GM21723 (cell line): ENCODE results near the gene VKORC1.
"Not testable (repeated sequence)": the region's sequence is repeated elsewhere in the genome, so short reads cannot be mapped to it uniquely, and the experiment has no call there.

Experiments
- ATAC-seq: cut with Tn5 transposase; IDR thresholded peaks from one replicate; pipeline ENCODE4 v1.9.1; 2021; ENCODE audit warnings: mild to moderate bottlenecking, moderate library complexity; ENCODE audit not compliant: unreplicated experiment

VKORC1 gene

DNA sequence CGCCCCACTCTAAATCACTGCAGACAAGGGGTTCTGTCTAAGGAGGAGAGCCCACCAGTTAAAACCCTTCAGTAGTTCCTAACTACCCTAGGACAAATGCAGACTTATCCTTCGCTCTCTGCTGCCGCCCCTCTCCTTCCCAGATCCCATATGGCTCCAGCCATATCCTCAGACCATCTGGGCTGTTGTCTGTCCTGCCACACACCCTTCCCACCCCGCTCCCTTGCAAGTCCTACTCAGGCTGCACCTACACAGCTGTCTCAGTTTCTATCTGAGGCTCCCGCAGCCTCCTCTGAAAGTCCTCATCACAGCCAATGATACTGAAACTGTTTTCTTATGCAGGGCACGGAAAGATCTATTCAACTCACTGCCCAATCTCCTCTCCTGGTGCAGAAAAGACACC, 12.9 kb upstream of the VKORC1 start:
- ATAC-seq: peak; percentile 58

DNA sequence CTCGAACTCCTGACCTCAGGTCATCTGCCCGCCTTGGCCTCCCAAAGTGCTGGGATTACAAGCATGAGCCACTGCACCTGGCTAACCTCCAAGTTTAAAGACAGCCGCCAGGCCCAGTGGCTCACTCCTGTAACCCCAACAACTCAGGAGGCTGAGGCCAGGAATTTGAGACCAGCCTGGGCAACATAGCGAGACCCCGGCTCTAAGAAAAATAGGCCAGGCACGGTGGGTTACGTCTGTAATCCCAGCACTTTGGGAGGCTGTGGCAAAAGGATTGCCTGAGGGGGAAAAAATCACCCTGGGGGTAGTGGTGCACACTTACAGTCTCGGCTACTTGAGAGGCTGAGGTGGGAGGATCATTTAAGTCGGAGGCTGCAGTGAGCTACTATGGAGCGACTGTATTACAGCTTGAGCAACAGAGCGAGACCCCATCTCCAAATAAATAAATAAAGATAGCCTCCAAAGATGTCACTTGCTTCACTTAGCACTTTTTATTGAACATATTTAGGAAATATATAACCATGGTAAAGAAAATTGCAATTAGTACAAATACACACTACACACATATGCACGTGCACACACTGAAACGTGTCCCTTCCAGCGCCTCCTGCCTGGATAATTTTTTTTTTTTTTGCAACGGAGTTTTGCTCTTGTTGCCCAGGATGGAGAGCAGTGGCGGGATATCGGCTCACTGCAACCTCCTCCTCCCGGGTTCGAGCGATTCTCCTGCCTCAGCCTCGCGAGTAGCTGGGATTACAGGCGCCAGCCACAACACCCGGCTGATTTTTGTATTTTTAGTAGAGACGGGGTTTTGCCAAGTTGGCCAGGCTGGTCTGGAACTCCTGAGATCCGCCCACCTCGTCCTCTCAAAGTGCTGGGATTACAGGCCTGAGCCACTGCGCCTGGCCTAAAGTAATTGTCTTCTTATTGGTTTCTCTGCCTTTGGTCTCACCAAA, 12.2 kb upstream of the VKORC1 start:
- no peak for ATAC-seq

DNA sequence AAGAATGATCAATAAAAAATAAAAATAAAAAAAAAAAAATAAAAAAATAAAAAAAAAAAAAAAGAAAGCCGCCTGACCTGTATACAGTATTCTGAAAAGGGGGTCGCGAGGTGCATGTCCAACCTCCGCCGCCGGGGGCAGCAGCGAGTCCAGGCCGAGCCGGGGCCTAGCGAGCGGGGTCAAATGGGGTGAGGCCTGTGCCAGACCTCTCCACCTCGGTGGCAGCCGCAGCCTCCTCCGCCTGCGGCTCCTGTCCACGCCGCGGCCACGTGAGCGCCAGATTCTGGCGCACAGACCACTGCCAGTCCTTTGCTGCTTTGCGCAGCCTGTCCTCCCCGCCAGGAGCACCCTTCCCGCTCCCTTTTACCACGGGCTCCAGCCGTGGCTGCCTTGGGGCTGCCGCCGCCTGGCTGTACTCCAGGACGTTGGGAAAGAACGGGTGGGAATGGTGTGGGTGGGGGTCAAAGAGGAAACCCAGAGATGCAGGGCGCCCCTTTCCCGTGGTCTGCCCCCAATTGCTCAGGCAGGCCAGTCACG, 11.1 kb upstream of the VKORC1 start:
- peak; percentile 36 for ATAC-seq

DNA sequence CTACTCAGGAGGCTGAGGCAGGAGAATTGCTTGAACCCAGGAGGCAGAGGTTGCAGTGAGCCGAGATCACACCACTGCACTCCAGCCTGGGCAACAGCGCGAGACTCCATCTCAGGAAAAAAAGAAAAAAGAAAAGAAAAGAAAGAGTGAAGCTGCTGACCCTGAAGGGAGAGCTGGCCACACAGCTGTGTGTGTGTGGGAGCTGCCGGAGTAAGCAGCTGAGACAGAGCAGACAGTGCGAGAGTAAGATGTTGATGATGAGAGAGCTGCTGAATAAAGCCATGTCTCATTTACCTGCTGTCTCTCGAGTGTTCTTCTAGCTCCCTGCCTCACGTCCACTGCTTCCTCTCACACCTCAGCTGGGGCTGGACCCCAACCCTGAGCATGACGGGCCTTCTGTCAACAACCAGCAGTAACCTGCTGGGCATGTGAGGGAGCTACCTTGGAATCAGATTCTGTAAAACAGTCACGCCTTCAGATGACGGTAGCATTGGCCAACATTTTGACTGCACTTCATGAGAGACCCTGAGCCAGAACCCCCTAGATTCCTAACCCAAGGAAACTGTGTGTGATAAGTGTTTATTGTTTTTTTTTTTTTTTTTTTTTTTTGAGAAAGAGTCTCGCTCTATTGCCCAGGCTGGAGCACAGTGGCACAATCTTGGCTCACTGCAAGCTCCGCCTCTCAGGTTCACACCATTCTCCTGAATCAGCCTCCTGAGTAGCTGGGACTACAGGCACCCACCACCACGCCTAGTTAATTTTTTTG, 6.5 kb upstream of the VKORC1 start:
- not testable (repeated sequence) for ATAC-seq

DNA sequence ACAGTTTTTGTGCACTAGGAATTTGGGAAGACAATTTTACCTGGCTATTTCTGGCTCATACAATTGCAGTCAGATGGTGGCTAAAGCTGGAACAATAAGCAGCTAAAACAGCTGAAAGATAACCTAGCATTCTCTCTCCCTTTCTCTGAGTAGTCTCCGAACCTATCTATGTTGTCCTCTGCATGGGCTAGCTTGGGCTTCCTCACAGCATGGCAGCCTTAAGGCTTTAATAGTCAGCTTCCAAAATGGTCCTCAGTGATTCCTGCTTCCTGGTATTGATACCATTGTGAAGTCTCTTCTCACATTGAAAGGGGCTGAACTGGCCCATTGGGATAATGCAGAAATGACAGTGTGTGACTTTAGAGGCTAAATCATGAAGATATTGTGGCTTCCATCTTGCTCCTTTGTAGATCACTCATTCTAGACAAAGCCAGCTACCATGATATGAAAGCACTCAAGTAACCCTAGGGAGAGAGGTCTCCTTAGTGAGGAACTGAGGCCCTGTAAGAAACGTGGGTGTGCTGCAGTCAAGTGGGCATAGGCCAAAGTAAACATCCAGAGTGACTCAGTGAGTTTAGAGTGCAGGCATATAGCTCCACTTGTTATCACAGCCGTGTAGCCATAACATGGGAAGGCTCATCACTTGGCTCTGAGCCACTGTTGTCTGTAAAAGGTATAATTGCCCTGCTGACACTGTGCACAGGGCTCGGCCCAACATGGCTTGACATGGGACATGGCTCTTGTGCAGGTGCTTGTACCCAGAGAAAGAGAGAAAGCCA, 5.5 kb upstream of the VKORC1 start:
- ATAC-seq: no peak

DNA sequence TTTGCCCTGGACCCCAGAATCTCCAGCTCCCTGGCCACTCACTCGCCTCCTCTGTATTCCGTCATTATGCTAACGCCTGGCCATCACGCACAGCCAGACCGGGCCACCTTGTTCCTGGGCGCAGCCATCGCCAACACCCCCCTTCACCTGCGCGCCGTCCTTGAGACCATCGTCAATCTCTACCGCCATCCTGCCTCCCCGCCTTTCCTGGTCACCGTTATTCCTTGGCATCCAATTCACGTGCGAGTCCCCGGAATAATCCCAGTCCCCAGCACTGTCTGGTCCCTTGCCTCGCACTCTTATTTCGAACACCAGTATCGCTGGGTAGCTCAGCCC, 541 bp downstream of the VKORC1 start:
- peak; percentile 2 for ATAC-seq

DNA sequence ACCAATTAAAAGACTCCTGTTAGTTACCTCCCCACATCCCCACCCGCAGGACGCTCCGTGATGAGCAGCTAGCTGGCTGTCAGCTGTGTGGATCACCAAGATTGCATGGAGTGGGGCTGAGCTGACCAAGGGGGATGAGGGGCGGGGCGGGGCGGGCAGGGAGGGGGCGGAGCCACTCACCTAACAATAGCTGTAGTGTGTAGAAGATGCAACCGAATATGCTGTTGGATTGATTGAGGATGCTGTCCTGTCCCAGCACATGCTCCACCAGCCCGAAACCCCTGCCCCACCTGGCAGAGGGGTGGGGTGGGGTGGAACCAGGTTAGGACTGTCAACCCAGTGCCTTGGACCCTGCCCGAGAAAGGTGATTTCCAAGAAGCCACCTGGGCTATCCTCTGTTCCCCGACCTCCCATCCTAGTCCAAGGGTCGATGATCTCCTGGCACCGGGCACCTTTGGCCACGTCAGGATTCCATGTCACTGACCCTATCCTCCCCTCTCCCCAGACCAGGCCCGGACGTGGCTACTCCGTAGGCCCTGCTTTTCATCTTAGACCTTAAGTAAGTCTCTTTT, 1.4 kb downstream of the VKORC1 start:
- ATAC-seq: no peak

DNA sequence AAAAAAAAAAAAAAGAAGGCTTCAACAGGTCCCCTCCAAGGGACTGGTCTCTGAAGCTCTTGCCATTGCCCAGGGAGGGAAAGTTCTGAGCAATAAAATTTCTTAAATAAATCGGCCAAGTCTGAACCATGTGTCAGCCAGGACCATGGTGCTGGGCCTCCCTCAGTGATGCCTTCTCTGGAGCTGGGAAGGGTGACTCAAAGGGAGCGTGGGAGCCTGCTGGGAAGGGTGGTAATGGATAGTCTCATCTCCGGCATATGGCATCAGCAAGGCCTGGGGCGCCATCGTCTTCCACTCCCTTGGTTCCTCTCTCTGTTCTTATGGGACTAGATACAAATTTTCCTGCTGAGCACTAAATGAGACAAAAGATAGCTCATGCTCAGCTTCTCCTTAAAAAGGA, 2.3 kb downstream of the VKORC1 start:
- no peak for ATAC-seq

DNA sequence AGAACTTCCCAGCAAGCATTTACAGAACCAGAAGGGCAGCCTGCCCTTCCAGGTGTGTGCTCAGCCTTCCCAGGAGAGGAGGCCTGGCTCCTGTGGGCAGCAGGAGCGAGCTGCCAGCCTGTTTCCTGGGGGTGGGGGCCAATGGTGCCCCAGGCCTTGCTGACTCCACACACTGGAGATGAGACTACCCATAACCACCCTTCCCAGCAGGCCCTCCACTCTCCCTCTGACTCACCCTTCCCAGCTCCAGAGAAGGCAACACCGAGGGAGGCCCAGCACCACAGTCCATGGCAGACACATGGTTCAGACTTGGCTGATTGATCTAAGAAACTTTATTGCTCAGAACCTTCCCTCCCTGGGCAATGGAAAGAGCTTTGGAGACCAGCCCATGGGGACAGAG, 4.1 kb downstream of the VKORC1 start:
- ATAC-seq: no peak

DNA sequence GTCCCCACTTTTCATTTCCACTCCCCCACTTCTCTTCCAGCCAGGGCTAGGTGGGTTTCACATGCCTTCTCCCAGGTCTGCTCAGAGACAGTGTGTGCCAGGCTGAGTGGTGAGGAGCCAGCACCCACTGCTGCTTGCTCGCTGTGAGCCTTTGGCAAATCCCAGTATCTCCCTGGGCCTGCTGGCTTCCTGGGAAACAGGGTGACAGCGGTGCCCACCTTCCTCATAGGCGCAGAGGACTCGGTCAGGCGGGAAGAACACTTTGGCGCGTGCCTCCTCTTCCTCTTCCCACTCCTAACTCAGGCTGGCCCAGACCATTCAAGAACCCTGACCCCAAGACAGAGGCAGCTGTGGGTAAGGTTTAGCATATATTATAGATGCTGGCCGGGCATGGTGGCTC, 5.4 kb downstream of the VKORC1 start:
- no peak for ATAC-seq

DNA sequence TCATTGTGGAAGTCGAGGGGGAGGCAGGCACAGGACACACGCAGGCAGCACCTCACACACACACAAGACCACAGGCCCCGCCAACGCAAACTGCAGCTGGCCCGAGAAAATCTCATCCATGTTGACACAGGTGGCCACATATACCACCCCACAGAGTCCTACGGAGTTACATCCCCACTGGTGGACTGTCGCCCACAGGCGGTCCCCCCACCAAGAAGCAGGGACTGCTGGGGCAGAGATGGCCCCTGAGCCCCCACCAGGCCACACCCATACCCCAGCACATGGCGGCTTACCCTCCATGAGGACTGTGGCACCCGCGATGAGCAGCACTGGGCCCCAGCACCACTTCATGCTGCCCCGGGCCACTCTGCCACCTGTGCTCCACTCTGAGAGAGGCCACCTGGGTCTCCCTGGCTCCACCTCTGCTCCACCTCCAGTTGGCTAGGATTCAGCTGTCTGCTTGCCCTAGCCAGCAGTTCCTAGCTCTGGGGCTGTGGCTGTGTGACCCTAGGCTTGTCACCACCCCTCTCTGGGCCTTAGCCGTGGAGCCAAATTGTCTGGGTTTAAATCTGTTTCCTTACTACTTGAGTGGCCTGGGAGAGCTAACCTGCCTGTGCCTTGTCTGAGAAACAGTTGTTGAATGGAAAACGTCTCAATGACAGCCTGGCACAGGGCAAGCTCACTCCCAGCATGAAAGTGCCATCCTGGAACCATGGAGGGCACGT, 6.0 kb downstream of the VKORC1 start, which contains the start of gene PRSS53:
Gene PRSS53 (minus strand): TSS at position 485 of the 725 bp plus-strand sequence. CDS start 134 bp downstream, at position 351.
- ATAC-seq: no peak

DNA sequence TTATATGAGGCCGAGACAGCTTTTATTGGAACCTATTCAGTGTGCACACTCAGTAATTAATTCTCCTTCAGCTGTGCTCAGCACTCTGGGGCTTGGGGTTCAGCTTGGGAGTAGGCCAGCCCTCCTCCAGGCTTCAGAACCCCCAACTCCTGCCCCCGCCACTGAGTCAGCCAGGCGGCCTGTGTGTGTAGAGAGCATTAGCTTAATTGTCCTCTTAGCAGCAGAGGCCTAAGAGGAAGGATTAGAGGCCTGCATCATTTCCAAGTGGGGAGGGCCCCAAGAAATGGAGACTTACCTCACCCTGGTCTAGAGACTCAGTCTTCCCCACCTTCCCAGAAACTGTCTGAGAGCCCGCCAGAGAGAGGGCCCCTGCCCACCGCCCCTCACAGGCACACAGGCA, 6.6 kb downstream of the VKORC1 start:
- ATAC-seq: no peak

DNA sequence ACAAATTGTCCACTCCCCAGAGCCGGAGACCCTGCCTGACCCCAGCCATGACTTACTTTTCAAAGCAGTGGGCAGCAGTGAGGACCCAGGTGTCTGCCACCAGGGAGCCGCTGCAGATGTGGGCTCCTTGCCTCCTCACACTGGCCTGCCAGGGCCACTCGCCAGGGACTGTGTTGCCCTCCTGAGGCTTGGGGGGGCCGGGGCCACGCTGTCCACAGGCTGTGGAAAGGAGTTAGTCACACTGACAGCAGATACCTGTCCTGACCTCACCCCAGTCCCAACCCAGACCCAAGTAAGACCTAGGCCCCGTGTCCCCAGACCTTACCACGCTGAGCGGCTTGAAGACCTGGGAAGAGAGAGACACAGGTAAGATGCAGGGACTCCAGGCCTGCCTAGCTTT, 7.1 kb downstream of the VKORC1 start:
- ATAC-seq: no peak

DNA sequence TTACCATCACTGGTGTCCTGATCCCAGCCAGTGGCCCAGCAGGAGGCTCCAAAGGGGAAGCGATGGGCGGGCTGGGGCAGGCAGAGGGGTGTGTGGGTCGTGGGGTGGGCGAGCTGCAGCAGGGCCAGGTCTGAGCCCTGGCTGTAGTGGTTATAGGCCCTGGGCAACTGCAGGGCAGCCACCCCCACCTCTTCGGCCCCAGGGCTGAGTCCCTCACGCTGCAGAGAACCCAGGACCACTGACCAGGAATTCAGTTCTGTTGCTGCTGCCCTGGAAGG, 8.0 kb downstream of the VKORC1 start:
- ATAC-seq: no peak

DNA sequence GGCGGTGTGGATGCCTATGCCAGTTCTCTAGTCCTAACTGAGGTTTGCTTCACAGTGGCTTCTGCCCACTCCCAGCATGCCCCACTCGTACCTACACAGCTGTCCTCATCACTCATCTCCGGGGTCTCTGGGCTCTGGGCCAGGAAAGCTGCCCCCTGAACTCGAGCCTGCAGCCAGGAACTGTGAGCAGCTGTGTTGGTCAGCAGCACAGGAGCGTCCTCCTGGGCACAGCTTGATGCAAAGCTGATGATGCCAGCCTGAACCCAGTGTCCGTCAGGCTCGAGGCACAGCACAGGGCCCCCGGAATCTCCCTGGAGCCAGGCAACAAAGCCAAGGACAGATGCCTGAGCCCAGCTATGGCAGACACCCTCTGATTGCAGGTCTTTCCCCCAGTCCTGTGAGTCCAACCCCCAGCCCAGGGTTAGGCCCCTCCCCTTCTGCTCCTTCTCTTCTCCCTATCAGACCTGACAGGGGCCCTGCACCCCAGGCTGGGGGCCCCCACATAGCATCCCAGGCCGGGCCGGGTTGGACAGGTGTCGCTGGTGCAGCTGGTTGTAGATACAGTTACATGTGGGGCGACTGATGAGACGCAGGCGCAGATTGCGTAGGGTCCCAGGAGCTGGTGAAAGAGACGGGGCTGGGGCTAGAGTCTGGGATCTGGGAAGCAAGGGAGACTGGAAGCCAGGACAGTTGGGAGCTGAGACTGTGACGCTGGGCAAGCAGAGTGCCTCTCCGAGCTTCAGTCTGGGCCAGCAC, 8.5 kb downstream of the VKORC1 start:
- ATAC-seq: no peak

DNA sequence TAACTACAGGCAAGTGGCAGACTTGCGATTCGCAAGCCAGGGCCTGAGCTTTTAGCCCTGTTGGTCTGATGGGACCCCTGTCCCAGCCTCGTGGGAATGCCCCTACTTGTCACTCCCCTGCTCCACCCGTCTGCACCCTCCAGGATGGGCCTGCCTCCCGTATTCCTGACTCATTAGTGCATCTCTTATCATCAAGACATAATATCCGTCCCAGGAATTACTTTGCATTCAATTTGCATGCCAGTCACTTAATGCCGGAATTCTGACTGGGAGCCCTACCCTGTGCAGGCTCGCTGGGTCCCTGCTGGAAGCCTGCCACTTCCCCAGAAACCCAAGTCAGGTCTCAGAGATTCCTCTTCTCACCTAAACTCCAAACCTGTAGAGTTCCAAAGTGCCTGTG, 9.2 kb downstream of the VKORC1 start:
- ATAC-seq: no peak

DNA sequence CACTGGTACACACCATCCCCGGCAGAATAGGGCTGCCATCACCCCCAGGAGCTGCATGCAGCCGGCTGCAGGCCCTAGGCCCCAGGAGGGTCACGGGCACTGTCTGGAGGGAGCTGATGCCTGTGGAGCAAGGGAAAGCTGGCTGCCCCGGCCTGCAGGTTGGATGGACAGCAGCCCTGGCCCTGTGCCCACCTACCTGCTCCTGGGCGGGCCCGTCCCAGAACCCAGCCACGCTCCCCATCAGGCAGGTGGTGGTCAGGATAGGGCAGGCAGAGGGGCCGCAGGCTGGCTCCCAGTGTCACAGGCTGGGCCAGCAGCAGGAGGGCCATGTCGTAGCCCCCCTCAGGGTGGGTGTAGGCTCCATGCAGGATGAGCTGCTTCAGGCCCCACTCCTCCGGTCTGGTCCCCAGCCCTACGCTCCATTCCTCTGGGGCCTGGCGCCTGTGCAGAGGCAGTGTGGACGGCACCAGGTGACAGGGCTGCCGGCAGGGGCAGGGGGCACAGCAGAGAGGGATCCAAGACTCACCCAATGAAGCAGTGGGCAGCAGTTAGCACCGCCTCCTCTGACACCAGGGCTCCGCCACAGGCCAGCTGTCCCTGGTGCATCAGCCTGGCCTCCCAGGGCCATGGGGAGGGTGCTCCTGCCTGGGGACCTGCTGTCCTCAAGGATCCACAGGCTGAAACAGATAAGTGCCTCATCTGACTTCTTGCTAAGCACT, 9.9 kb downstream of the VKORC1 start:
- no peak for ATAC-seq

DNA sequence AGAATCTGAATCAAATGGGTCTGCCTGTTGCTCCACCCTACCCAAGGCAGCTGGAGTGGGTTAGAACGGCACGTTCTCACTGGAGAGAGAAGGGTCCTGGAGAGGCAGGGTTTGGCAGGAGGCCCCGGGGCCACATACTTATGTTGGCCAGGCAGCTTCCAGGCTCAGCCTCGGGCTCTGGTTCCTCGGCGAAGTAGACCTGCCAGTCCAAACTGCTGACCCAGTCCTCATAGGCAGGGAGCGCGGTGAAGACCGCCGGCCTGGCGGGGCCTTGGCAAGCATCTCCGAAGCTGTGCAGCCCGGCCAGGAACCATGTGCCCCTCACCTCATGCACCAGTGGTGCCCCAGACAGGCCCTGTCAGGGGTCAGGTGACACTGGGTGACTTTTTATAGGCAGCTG, 10.6 kb downstream of the VKORC1 start:
- ATAC-seq: no peak

DNA sequence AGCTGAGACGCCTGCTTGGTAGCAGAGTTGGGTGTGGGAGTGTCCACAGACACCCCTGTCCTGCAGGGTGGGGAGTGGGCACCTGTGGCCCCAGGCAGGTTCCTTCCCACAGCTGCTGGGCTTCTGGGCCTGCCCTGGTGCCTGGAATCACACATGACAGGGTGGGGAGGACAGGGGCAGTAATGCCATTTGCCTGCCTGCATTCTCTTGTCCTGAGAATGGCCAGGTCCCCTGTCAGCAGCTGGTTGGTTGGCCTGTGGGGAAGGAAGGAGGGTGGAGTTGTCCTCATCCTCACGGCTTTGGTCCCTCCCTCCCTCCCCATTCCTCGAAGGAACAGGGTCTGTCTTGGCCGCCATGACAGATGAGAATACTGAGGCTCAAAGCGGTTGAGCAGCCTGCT, 11.0 kb downstream of the VKORC1 start:
- ATAC-seq: no peak
